ENCODE data around the gene PPP1R15B.

- TF ChIP-seq CTCF (IDR thresholded peaks at IDR 0.05; ENCODE audit: insufficient read depth, low read length) (no peak), POLR2AphosphoS5 (IDR thresholded peaks at IDR 0.05; ENCODE audit: low read depth) (no peak), SPI1 (IDR thresholded peaks at IDR 0.05; ENCODE audit: borderline replicate concordance, low read depth) (no peak)
Measured at GRCh38 chr1:204354579-204354978, 57.0 kb downstream of the PPP1R15B start.
